ENCODE measurements around the gene GFI1. TPM values are rescaled to one million over a fixed set of nuclear protein-coding genes. Genes with fewer than 3 reads are reported as not detected.

The GFI1 gene
- total and polyA plus RNA-seq, 2 of the 13 experiments (the other 11 are each of a cell fraction or from before 2014, with no cell fraction given) = 10.3 to 10.5 TPM

DNA sequence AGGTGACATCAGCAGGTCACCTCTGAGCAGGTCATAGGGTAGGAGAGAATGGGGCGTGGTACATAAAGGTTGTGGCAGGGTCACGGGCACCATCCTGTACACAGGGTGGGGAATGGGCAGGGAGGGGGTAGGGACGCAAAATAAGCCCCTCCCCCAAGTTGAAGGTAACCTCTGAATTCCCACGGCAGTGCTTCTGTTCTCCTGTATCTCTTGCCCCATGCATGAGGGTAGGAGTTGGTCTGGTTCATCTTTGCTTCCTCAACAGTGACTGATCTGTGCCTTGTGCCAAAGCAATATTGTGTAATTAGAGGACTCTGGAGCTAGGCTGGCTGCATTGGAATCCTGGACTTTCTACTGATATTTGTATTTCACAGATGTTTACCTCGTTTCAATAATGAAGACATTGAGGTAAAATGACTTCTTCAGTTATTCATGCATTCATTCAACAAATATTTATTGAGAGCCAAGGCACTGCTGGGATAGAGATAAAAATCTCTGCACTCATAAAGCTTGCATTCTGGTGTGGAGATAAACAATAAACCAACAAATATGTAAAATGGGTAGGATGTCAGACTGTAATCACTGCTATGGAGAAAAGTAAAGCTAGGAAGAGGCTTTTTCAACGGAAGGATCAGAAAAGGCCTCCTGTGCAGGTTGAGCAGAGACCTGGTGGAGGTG lies 18.4 kb upstream of the GFI1 start (continued):
- TF ChIP-seq, protein P1, sequence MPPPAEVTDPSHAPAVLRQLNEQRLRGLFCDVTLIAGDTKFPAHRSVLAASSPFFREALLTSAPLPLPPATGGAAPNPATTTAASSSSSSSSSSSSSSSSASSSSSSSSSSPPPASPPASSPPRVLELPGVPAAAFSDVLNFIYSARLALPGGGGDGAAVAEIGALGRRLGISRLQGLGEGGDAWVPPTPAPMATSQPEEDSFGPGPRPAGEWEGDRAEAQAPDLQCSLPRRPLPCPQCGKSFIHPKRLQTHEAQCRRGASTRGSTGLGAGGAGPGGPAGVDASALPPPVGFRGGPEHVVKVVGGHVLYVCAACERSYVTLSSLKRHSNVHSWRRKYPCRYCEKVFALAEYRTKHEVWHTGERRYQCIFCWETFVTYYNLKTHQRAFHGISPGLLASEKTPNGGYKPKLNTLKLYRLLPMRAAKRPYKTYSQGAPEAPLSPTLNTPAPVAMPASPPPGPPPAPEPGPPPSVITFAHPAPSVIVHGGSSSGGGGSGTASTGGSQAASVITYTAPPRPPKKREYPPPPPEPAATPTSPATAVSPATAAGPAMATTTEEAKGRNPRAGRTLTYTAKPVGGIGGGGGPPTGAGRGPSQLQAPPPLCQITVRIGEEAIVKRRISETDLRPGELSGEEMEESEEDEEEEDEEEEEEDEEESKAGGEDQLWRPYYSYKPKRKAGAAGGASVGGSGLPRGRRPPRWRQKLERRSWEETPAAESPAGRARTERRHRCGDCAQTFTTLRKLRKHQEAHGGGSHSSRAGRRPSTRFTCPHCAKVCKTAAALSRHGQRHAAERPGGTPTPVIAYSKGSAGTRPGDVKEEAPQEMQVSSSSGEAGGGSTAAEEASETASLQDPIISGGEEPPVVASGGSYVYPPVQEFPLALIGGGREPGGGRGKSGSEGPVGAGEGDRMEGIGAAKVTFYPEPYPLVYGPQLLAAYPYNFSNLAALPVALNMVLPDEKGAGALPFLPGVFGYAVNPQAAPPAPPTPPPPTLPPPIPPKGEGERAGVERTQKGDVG (CRISPR knock-in tag; IDR thresholded peaks at IDR 0.05; ENCODE audit: borderline replicate concordance) = no peak
- TF ChIP-seq ZNF264 (CRISPR knock-in tag; IDR thresholded peaks at IDR 0.05) (0 out of 2 replicates have a peak, but pooled peaks have one; percentile 52), SOX13 (IDR thresholded peaks at IDR 0.05) (no peak), SOX13 (CRISPR knock-in tag; conservative IDR thresholded peaks at IDR 0.05 in 1 of 2, IDR thresholded peaks at IDR 0.05 in 1 of 2) (peak in 1 of 2 experiments; percentile 80; a peak in 2 of 4 replicates), ZNF788 (CRISPR knock-in tag; IDR thresholded peaks at IDR 0.05; ENCODE audit: borderline replicate concordance) (peak; percentile 16; the same call in 1 of the 2 replicates), GZF1 (CRISPR knock-in tag; IDR thresholded peaks at IDR 0.05) (no peak), HOXA9 (CRISPR knock-in tag; IDR thresholded peaks at IDR 0.05; ENCODE audit: borderline replicate concordance) (no peak), EHMT2 (IDR thresholded peaks at IDR 0.05; ENCODE audit: borderline replicate concordance, low read depth, low read length) (peak; percentile 71; the same call in 1 of the 2 replicates), IKZF1 (IDR thresholded peaks at IDR 0.05) (no peak), ATM (IDR thresholded peaks at IDR 0.05; ENCODE audit: borderline replicate concordance) (no peak), ZBTB3 (CRISPR knock-in tag; IDR thresholded peaks at IDR 0.05; ENCODE audit: borderline replicate concordance, low read depth) (no peak), ZNF441 (CRISPR knock-in tag; IDR thresholded peaks at IDR 0.05; ENCODE audit: borderline replicate concordance) (no peak), TCF12 (IDR thresholded peaks at IDR 0.05) (no peak), TCF12 (CRISPR knock-in tag; IDR thresholded peaks at IDR 0.05) (no peak)
- TF ChIP-seq, protein P2, sequence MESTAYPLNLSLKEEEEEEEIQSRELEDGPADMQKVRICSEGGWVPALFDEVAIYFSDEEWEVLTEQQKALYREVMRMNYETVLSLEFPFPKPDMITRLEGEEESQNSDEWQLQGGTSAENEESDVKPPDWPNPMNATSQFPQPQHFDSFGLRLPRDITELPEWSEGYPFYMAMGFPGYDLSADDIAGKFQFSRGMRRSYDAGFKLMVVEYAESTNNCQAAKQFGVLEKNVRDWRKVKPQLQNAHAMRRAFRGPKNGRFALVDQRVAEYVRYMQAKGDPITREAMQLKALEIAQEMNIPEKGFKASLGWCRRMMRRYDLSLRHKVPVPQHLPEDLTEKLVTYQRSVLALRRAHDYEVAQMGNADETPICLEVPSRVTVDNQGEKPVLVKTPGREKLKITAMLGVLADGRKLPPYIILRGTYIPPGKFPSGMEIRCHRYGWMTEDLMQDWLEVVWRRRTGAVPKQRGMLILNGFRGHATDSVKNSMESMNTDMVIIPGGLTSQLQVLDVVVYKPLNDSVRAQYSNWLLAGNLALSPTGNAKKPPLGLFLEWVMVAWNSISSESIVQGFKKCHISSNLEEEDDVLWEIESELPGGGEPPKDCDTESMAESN (CRISPR knock-in tag; conservative IDR thresholded peaks at IDR 0.05) = 0 out of 2 replicates have a peak, but pooled peaks have one; percentile 32
- TF ChIP-seq, protein P3, sequence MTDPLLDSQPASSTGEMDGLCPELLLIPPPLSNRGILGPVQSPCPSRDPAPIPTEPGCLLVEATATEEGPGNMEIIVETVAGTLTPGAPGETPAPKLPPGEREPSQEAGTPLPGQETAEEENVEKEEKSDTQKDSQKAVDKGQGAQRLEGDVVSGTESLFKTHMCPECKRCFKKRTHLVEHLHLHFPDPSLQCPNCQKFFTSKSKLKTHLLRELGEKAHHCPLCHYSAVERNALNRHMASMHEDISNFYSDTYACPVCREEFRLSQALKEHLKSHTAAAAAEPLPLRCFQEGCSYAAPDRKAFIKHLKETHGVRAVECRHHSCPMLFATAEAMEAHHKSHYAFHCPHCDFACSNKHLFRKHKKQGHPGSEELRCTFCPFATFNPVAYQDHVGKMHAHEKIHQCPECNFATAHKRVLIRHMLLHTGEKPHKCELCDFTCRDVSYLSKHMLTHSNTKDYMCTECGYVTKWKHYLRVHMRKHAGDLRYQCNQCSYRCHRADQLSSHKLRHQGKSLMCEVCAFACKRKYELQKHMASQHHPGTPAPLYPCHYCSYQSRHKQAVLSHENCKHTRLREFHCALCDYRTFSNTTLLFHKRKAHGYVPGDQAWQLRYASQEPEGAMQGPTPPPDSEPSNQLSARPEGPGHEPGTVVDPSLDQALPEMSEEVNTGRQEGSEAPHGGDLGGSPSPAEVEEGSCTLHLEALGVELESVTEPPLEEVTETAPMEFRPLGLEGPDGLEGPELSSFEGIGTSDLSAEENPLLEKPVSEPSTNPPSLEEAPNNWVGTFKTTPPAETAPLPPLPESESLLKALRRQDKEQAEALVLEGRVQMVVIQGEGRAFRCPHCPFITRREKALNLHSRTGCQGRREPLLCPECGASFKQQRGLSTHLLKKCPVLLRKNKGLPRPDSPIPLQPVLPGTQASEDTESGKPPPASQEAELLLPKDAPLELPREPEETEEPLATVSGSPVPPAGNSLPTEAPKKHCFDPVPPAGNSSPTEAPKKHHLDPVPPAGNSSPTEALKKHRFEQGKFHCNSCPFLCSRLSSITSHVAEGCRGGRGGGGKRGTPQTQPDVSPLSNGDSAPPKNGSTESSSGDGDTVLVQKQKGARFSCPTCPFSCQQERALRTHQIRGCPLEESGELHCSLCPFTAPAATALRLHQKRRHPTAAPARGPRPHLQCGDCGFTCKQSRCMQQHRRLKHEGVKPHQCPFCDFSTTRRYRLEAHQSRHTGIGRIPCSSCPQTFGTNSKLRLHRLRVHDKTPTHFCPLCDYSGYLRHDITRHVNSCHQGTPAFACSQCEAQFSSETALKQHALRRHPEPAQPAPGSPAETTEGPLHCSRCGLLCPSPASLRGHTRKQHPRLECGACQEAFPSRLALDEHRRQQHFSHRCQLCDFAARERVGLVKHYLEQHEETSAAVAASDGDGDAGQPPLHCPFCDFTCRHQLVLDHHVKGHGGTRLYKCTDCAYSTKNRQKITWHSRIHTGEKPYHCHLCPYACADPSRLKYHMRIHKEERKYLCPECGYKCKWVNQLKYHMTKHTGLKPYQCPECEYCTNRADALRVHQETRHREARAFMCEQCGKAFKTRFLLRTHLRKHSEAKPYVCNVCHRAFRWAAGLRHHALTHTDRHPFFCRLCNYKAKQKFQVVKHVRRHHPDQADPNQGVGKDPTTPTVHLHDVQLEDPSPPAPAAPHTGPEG (CRISPR knock-in tag; IDR thresholded peaks at IDR 0.05) = no peak
- TF ChIP-seq, protein P4, sequence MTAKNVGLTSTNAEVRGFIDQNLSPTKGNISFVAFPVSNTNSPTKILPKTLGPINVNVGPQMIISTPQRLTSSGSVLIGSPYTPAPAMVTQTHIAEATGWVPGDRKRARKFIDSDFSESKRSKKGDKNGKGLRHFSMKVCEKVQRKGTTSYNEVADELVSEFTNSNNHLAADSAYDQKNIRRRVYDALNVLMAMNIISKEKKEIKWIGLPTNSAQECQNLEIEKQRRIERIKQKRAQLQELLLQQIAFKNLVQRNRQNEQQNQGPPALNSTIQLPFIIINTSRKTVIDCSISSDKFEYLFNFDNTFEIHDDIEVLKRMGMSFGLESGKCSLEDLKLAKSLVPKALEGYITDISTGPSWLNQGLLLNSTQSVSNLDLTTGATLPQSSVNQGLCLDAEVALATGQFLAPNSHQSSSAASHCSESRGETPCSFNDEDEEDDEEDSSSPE (CRISPR knock-in tag; IDR thresholded peaks at IDR 0.05) = no peak

Measured in HepG2 (cell line).